Omental fat pad (tissue), 4 donors: Measurements from ENCODE around the gene SUPT3H. TPM values are rescaled to one million over a fixed set of nuclear protein-coding genes. Genes with fewer than 3 reads are reported as not detected.
A peak's percentile ranks its signal among the peaks of the same experiment; 100 is the strongest.

Source experiments
- ATAC-seq: fragments of 150-250 bp; one replicate; pipeline ENCODE4 v1.9.1; 2016; ENCODE audit warnings: mild to moderate bottlenecking, moderate library complexity; ENCODE audit not compliant: low FRiP score
- DNase-seq: peaks from one replicate; pipeline ENCODE4 v3.0.0-alpha.2; 2019; ENCODE audit warnings: low spot score
- CTCF ChIP-seq, 3 donors: fragments of 450-650 bp; IDR thresholded peaks; one replicate each; pipeline ENCODE4 v1.5.1; 2016 to 2017; ENCODE audit warnings: antibody characterized with exemption in 3 of 3, mild to moderate bottlenecking in 3 of 3, moderate library complexity in 2 of 3
- total RNA-seq, 4 donors: library from RNA; depleted of rRNA; stranded (reverse); fragments of >200 nt; gene quantifications; one replicate each; pipeline ENCODE4 v1.1.0, GENCODE V29; 2016

SUPT3H gene
- total RNA-seq, 4 donors from 2014 or later = 2.2 to 8.4 (median 5.2) TPM

DNA sequence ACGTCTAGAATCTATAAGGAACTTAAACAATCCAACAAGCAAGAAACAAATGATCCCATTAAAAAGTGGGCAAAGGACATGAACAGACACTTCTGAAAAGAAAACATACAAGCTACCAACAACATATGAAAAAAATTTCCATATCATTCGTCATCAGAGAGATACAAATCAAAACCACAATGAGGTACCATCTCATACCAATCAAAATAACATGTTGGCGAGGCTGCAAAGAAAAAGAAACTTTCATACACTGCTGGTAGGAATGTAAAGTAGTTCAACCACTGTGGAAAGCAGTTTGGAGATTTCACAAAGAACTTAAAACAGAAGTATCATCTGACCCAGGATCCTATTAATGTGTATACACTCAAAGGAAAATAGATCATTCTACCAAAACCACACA is 293.5 kb downstream of the SUPT3H start:
- DNase-seq (no peak), ATAC-seq (no peak)
- no peak for TF ChIP-seq CTCF (IDR thresholded peaks at IDR 0.05)

DNA sequence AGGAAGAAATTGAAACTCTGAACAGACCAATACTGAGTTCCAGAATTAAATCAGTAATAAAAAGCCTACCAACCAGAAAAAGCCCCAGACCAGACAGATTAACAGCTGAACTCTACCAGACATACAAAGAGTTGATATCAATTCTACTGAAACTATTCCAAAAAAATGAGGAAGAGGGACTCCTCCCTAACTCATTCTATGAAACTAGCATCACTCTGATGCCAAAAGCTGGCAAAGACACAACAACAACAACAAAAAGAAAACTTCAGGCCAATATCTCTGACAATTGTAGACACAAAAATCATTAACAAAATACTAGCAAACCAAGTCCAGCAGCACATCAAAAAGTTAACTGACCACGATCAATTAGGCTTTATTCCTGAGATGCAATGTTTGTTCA is 295.6 kb downstream of the SUPT3H start:
- TF ChIP-seq CTCF (IDR thresholded peaks at IDR 0.05) = no peak
- ATAC-seq (no peak), DNase-seq (no peak)

DNA sequence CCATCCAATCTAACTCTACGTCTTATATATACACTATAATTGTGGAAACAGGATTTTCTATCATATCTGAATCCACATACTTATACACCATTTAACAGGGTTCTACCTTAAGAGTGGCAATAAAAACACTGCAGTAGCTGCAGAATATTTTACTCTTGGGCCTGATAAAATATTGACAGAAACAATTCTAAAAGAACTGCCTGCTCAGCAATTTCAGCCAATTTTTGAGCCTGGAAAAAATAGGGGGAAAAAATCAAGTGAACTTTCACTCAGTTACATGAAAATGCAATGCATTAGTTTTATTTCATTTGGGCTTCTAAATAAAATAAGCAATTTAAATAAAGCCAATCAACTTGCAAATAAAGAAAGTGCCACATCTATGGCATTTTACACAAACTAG is 296.1 kb downstream of the SUPT3H start:
- ATAC-seq (no peak), DNase-seq (no peak)
- TF ChIP-seq CTCF (IDR thresholded peaks at IDR 0.05) = no peak

GRCh38 chr6:45078432-45078831 is 299.3 kb downstream of the SUPT3H start:
- ATAC-seq = no peak
- DNase-seq = no peak
- TF ChIP-seq CTCF (IDR thresholded peaks at IDR 0.05) = no peak

DNA sequence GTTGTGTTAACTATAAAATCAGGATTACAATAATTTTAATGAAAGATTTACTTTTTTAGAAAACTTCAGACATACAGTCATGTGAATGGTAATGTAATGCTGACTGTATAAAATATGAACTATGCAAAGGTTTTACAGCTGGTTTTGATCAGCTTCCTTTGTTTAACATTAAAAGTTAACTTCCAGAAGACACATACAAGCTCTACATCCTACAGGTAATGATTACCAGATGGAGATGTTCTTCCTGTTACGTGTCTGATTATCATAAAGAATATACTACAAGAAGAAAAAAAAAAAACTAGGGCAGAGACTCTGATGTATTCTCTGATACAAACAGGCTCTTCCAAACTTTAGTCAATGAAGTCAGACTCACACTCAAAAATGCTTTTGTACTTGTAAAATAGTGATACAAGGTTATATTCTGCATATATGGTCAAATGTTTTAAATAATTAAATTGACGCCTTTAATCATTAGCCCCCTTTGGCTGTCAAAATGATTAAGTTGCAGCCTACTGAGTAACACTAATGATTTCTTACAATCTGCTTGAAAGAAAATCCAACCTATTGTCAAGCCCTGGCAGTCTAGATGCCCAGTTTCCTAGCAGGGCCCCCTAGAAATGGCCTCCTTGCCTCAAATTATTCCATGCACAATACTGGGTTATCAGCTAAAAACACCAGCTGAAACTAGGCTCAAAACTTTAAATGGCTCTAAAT is 301.4 kb downstream of the SUPT3H start:
- no peak for TF ChIP-seq CTCF (IDR thresholded peaks at IDR 0.05)
- ATAC-seq (no peak), DNase-seq (no peak)

DNA sequence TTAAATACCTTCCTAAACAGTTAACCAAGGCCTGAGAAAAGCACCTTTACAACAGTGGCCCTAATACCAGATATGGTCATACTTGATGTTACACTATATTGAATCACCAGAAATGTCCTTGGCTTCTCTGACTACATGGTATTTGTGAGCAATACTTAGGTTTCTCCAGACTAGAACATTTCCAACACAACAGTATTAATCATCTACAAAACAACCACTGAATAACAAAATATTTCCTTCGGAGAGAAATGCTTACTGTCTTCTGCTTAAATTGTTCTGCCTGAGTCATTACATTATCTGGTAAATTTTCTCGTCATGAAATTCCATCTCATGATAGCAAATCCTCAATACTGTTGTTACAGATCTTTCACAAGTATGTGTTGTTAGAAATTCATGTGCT is 302.5 kb downstream of the SUPT3H start:
- ATAC-seq (peak; percentile 96), DNase-seq (no peak)
- TF ChIP-seq CTCF (IDR thresholded peaks at IDR 0.05) = no peak

GRCh38 chr6:45074439-45074838 is 303.3 kb downstream of the SUPT3H start:
- no peak for DNase-seq
- ATAC-seq = no peak
- no peak for TF ChIP-seq CTCF (IDR thresholded peaks at IDR 0.05)
